ENCODE data around the gene DOK7.

DNA sequence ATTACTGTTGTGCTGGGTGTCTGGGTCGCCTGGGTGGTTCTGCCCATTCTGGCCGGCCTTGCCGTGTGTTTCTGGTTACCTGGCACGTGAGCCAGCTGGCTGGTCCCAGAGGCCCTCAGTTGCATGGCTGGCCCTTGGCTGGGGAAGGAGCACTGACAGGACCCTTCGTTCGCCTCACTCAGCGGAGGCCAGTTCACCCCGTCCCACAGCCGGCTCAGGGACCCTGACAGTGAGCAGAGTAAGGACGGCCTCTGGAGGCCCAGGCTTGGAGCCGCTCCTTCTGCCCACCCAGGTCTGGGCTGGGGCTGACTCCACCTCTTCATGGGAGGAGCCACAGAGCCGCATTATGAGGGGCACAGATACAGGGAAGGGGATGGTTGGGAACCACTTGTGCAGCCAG lies 41.6 kb upstream of the DOK7 start:
- TF ChIP-seq, protein P1, sequence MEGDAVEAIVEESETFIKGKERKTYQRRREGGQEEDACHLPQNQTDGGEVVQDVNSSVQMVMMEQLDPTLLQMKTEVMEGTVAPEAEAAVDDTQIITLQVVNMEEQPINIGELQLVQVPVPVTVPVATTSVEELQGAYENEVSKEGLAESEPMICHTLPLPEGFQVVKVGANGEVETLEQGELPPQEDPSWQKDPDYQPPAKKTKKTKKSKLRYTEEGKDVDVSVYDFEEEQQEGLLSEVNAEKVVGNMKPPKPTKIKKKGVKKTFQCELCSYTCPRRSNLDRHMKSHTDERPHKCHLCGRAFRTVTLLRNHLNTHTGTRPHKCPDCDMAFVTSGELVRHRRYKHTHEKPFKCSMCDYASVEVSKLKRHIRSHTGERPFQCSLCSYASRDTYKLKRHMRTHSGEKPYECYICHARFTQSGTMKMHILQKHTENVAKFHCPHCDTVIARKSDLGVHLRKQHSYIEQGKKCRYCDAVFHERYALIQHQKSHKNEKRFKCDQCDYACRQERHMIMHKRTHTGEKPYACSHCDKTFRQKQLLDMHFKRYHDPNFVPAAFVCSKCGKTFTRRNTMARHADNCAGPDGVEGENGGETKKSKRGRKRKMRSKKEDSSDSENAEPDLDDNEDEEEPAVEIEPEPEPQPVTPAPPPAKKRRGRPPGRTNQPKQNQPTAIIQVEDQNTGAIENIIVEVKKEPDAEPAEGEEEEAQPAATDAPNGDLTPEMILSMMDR (IDR thresholded peaks at IDR 0.05), result no peak
- no peak for TF ChIP-seq POLR2A (IDR thresholded peaks at IDR 0.05)

Data from testis (tissue), 2 donors.